Right kidney (tissue), 1 donor: ENCODE data around the gene RDX.
A peak's percentile ranks its signal among the peaks of the same experiment; 100 is the strongest.
"Not testable (repeated sequence)": the region's sequence is repeated elsewhere in the genome, so short reads cannot be mapped to it uniquely, and the experiment has no call there.

ENCODE experiments used
- DNase-seq: peaks from one replicate; pipeline ENCODE4 v3.0.0-alpha.2; 2016

Gene RDX

GRCh38 chr11:110279881-110280280 lies 16.5 kb downstream of the RDX start:
- no peak for DNase-seq

GRCh38 chr11:110272919-110273318 lies 23.5 kb downstream of the RDX start:
- no peak for DNase-seq

DNA sequence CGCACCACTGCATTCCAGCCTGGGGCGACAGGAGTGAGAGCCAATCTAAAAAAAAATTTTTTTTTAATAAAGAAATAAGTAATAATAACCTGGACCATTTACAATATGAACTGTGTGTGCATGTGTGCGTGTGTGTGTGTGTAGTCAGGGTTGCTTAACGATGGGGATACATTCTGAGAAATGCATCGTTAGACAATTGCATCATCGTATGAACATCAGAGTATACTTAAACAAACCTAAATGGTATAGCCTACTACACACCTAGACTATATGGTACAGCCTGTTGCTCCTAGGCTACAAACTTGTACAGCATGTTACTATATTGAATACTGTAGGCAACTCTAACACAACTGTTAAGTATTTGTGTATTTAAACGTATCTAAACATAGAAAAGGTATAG lies 26.4 kb downstream of the RDX start:
- DNase-seq = no peak

DNA sequence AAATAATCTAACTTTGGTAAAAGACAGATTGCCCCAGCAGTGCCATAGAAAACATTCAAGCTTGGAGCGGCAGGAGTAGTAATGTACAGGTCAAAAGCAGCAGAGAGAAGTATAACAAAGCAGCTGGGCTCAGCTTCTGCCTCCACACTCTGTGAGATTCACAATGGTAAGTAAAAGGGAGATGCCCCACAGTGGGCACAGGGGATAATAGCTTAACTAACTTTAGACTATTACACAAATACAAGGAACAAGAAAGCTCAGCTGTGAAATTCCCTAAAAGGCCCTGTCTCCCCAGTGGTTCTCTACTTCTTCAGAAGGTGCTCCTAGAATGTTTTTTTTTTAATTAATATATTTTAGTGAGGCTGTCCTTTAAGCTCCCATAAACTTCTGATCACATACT lies 28.0 kb downstream of the RDX start:
- DNase-seq = no peak

DNA sequence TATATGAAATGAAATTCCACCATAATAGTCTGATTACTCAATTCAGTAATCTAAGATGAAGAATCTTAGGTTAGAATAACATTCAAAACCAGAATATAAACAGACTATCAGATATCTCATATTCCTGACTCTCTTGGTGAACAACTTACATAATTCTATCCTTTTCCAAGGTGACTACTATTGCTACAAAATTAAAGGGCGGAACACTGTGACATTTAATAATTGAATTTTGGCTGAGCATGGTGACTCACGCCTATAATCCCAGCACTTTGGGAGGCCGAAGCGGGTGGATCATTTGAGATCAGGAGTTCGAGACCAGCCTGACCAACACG lies 34.4 kb downstream of the RDX start:
- no peak for DNase-seq

DNA sequence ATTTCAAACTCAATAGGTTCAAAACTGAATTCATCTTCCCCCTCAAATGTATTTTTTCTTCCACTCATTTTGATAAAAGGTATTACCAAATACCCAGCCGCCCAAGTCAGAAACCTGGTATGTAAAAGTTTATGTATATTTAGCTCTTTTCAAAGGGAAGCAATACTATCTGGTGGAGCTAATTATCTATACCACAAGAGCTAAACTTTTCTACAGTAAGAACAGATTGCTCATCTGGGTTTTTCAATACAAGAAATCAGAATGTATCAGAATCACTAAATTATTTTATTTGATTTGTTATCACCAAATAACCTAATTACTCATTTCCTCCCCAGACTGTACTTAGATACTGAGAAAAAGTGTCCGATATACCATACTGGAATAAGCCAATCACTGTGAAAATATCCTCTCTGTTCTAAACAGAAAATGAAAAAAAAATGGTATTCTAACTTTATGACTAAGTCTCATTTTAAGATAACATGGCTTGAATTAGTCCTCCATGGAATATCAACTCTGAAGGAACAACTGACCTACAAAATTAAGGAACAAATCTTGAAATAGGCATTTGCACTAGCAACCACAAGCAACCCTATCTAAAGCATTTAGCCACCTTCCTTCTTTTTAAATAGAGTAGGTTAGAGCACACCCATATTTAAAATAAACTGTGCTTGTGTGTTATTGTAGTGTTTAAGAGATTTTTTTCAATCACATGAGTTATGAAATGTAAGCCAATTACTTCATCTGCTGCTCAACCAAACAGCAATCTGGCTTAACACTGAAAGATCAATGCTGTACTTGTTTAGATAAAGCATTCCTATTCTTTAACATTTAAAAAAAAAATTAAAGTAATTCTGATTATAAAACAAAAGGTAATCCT lies 35.0 kb downstream of the RDX start:
- DNase-seq = no peak

- DNase-seq = no peak
Measured at GRCh38 chr11:110253525-110253924, 42.9 kb downstream of the RDX start.

- no peak for DNase-seq
Measured at GRCh38 chr11:110251836-110252235, 44.6 kb downstream of the RDX start.

- no peak for DNase-seq
Measured at GRCh38 chr11:110250168-110250567, 46.2 kb downstream of the RDX start.

- DNase-seq = no peak
Measured at GRCh38 chr11:110249766-110250165, 46.6 kb downstream of the RDX start.

DNA sequence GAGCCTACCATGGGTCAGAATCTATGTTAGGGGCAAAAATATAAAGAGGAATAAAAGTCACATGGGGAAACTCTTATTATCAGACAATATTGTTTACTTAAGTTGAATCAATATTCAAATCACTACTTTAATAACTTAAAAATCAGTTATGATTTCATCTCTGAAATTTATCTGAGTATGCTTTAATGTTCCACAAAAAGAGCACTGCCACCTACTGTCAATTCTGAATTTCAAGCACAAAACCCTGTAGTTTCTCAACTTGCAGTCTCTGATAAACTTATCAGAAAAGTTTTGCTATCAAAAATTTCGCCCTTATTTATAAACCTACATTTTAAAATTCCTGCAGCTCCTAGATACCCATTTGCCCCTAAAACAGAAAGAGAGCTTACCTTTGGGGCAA lies 47.3 kb downstream of the RDX start:
- no peak for DNase-seq

- no peak for DNase-seq
Measured at GRCh38 chr11:110243791-110244190, 52.6 kb downstream of the RDX start.

GRCh38 chr11:110242746-110243145 lies 53.7 kb downstream of the RDX start:
- no peak for DNase-seq

- DNase-seq = no peak
Measured at GRCh38 chr11:110242188-110242587, 54.2 kb downstream of the RDX start.

DNA sequence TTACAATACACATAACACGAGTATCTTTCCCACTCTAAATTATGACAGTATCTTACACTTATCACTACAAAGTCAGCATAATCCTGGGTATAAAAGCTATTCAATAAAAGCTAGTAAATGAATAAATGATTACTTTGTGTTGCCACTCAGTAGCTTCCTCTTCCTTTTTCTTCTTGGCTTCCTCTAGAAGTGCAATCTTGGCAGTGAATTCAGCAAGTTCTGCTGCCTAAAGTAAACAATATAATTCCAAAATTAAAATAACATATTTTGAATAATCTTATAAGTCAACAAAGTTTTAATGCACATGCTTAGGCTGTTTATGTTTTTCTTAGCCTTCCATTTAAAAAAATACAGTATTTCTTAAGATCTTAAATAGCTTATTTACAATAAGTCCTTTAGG lies 60.4 kb downstream of the RDX start:
- DNase-seq = no peak

GRCh38 chr11:110230377-110230776 lies 66.0 kb downstream of the RDX start:
- DNase-seq = no peak

- DNase-seq = no peak
Measured at GRCh38 chr11:110219006-110219785, 77.2 kb downstream of the RDX start.

DNA sequence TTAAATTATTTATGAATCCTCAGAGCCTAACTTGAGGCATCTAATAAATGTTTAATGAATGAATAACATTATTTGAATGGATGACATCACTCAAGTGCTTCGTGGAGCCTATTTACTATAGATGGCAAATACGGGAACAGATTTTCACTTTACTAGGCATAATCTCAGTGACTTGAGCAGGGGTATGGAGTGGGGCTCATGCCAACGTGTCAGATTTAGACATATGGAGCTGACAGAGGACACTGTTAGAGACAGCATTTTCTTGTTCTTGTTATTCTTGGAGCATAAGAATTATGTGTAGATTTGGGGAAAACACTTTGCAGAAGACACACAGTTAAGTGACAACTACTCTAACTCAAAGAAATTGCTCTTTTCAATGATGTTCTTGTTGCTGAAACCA lies 78.5 kb downstream of the RDX start:
- no peak for DNase-seq

- no peak for DNase-seq
Measured at GRCh38 chr11:110217223-110217877, 79.1 kb downstream of the RDX start.

GRCh38 chr11:110209313-110209694 lies 87.1 kb downstream of the RDX start:
- DNase-seq = not testable (repeated sequence)

- peak; percentile 31 for DNase-seq
Measured at GRCh38 chr11:110208678-110209312, 87.6 kb downstream of the RDX start.

DNA sequence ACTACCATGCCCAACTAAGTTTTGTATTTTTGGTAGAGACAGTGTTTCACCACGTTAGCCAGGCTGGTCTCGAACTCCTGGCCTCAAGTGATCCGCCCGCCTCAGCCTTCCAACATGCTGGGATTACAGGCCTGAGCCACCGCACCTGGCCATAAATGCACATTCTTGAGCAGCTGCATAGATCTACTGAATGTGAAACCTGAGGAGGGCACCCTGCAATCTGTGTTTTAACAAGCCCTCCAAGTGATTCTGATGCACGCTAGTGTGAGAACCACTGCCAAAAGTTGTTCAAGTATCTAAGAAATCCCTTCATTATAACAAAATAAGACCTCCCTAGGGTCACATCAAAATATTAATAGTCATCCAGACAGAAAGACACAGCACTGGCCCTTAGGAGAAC lies 89.3 kb downstream of the RDX start:
- DNase-seq = no peak

GRCh38 chr11:110200836-110201235 lies 95.6 kb downstream of the RDX start:
- no peak for DNase-seq
